Activated effector memory CD4-positive, alpha-beta T cell treated with anti-CD3 and anti-CD28 coated beads, Interleukin-2, amount 50 U/mL, for 16 hours (primary cell): ENCODE results near the gene C18orf32.
A peak's percentile ranks its signal among the peaks of the same experiment; 100 is the strongest.
"Not testable (repeated sequence)": the region's sequence is repeated elsewhere in the genome, so short reads cannot be mapped to it uniquely, and the experiment has no call there.

Source experiments
- DNase-seq: peaks from one replicate; pipeline ENCODE4 v3.0.0-alpha.2; 2020

Gene C18orf32

GRCh38 chr18:49467019-49467563 lies 19.9 kb downstream of the C18orf32 start:
- DNase-seq, result no peak

- no peak for DNase-seq
These were observed 22.1 kb downstream of the C18orf32 start for GRCh38 chr18:49464718-49465598.

- DNase-seq, result no peak
These were observed 25.4 kb downstream of the C18orf32 start for GRCh38 chr18:49461602-49461977.

GRCh38 chr18:49460976-49461601 lies 25.9 kb downstream of the C18orf32 start:
- DNase-seq, result no peak

GRCh38 chr18:49459404-49460171 lies 27.4 kb downstream of the C18orf32 start:
- DNase-seq, result peak; percentile 77

- DNase-seq, result no peak
These were observed 29.4 kb downstream of the C18orf32 start for GRCh38 chr18:49457616-49458015.

- DNase-seq, result no peak
These were observed 30.2 kb downstream of the C18orf32 start for GRCh38 chr18:49456794-49457193.

- not testable (repeated sequence) for DNase-seq
These were observed 34.5 kb downstream of the C18orf32 start for GRCh38 chr18:49452534-49452933.

GRCh38 chr18:49447810-49448745 lies 39.0 kb downstream of the C18orf32 start:
- peak; percentile 69 for DNase-seq

- no peak for DNase-seq
These were observed 40.6 kb downstream of the C18orf32 start for GRCh38 chr18:49446481-49446880.

GRCh38 chr18:49444581-49444980 lies 42.5 kb downstream of the C18orf32 start:
- no peak for DNase-seq

GRCh38 chr18:49443837-49444236 lies 43.2 kb downstream of the C18orf32 start:
- DNase-seq, result no peak

GRCh38 chr18:49441338-49441938 lies 45.6 kb downstream of the C18orf32 start:
- no peak for DNase-seq

GRCh38 chr18:49435170-49435569 lies 51.9 kb downstream of the C18orf32 start:
- DNase-seq, result no peak

- DNase-seq, result no peak
These were observed 54.4 kb downstream of the C18orf32 start for GRCh38 chr18:49432602-49433001.

- no peak for DNase-seq
These were observed 55.7 kb downstream of the C18orf32 start for GRCh38 chr18:49431165-49431962.
